Measurements from ENCODE around the gene KRTAP9-9.
"Not testable (repeated sequence)": the region's sequence is repeated elsewhere in the genome, so short reads cannot be mapped to it uniquely, and the experiment has no call there.

GRCh38 chr17:41226598-41227095 is 28.5 kb upstream of the KRTAP9-9 start, which contains the start of gene KRTAP9-2:
- not testable (repeated sequence) for TF ChIP-seq CTCF (conservative IDR thresholded peaks at IDR 0.05); ZFX (IDR thresholded peaks at IDR 0.05)
